ENCODE data around the gene CCDC6.
"Not testable (repeated sequence)": the region's sequence is repeated elsewhere in the genome, so short reads cannot be mapped to it uniquely, and the experiment has no call there.

Gene CCDC6

GRCh38 chr10:59879363-59879913 lies 26.9 kb downstream of the CCDC6 start:
- DNase-seq: no peak

DNA sequence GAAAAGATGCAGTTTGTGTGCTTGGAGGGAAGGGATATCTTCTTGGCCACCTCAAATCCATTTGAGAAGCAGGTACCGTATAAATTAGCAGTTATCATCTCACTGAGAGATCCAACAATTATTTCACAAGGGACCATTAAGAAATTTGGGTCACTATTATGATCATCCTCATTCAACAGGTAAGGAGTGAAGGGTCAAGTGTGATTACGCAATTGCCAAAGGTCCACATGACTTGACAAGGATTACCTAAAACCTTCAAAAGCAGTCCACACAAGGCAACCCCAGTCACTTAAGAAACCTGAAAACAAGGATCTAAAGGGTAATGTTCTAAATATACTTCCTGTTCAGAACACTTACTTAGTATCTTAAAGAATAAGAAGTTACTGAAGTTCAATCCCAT lies 27.4 kb downstream of the CCDC6 start:
- DNase-seq: no peak

DNA sequence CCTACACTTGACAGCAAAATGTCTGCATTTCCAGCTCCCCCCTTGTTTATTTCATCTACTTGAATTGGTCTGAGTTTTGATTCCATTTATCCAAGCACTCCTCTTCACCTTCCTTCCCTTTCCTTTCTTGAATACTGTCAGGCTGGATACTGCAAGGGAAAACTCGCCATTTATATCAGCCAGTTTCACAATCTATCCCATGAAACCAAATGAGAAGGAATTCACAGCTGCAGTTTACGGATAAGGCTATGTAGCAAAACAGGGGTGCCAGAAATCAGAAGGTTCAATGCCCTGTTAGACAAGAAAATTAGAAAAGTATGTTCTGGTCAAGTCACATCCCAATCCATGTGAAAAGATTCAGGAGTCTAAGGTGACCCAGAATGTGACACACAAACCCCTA lies 28.1 kb downstream of the CCDC6 start:
- DNase-seq: no peak

- DNase-seq: no peak
These were observed 29.1 kb downstream of the CCDC6 start for GRCh38 chr10:59877191-59877671.

DNA sequence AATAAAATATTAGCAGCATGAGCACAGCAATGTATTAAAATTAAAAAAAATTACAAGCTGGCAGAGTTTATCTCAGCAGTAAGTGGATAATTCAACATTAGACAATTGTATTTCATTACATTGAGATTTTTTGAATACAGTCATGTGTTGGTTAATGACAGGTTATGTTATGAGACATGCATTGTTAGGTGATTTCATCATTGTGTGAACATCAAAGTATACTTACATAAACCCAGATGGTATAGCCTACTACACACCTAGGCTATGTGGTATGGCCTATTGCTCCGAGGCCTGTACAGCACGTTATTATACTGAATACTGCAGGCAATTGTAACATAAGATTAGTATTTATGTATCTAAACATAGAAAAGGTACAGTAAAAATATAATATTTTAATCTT lies 29.7 kb downstream of the CCDC6 start:
- DNase-seq: no peak

DNA sequence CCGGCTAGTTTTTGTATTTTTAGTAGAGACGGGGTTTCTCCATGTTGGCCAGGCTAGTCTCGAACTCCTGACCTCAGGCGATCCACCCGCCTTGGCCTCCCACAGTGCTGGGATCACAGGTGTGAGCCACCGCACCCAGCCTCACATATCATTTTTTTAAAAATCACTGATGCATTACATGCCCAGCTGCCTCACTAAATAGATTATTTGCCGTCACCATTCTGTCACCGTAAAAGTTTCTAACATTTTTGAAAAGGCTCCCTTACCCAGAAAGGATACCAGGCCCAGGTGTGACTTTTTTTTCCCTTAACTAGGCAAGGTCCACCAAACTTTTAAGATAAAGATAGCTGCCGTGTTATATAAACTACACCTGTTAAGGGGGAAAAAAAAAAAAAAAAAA lies 30.1 kb downstream of the CCDC6 start:
- not testable (repeated sequence) for DNase-seq

- DNase-seq: no peak
These were observed 32.5 kb downstream of the CCDC6 start for GRCh38 chr10:59873896-59874295.

GRCh38 chr10:59872892-59873463 lies 33.4 kb downstream of the CCDC6 start:
- no peak for DNase-seq

DNA sequence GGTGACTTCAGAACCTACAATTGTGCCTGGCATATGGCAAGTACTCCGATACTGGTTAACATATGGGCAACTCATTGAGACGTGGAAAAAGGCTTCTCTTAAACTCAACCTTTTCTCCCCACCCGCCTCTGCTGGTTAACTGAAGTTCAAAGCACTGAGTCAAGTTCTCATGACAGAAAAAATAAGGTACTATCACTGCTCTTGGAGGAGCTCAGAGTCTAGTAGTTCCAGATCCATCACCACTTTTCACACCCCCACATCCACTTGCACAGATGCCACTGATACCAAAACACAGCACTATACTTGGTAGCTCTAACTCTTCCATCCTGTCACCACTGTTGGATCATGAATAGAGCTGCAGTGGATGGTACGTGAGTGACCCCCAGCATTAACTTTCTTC lies 36.2 kb downstream of the CCDC6 start:
- DNase-seq: no peak

GRCh38 chr10:59869594-59869940 lies 36.8 kb downstream of the CCDC6 start:
- DNase-seq: no peak

- no peak for DNase-seq
These were observed 37.4 kb downstream of the CCDC6 start for GRCh38 chr10:59868696-59869593.

GRCh38 chr10:59867590-59867989 lies 38.8 kb downstream of the CCDC6 start:
- DNase-seq: no peak

DNA sequence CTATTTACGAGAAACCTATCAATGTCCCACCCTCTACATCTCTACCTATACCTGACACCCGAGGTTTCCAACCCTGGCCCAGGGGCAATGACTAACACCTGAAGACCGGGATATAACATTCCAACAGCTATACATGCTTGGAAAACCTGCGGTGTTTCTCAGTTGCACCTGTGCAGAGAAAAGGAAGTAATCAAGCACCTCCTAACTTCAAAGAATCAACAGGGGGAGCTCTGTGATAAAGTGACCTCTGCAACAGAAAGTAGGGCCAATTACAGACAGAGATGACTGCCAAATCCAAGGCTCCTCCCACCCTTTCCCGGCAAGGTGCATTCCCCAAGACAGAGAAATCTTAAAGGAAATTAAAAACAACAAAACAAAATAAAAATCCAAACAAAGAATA lies 41.3 kb downstream of the CCDC6 start:
- DNase-seq: no peak

DNA sequence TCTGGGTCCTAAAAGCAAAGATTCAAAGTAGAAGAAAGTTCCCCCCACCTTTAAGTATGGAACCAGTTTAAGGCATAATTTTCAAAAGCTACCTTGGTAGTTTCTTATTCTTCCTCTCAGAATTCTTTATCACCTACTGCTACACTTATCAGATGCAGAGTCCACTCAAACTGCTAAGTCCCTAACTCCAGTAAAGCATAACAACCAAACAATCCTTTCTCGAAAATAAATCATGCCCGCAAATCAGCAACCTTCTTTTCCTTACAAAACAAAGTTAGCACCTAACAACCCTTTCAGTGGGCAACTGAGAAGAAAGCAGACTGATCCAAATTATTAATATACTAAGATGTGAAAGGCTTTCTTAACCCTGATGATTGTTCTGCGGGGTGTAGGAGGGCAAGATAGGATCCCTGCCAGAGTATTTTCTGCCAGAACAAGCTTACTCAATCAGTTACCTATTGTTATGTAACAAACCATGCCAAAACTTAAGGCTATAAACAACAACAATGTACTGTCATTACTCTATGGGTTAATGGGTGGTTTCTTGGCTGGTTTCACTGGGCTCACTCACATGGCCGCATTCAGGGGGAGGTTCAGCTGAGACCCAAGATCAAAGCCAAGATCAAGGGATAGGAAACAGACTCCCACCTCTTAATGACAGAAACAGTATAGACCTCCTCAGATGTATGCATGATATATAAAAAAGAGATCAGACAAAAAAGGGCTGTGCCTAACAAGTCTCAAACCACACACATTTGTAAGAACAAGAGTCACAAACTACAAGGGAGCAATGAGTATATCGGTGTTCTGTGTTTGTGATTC lies 42.0 kb downstream of the CCDC6 start:
- DNase-seq: no peak

GRCh38 chr10:59859570-59859969 lies 46.8 kb downstream of the CCDC6 start:
- DNase-seq: no peak

DNA sequence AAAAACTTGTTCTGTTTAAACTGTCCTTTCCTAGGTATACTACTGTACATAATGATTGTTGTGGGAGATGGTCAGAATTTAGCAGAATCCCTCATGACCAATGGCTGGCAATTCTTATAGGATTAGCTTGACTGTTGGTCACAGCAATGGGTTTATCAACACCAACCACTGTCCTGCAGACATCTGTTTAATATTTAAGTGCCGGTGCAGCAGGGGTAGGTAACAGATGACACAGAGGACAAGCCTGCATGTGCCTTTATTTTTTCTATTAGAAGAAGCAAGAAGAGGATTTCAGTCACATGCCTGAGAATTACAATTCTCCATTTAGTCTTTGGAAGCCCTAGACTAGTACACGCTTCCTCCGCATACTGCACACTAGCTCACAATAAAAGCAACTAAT lies 48.4 kb downstream of the CCDC6 start:
- DNase-seq: no peak

- no peak for DNase-seq
These were observed 49.3 kb downstream of the CCDC6 start for GRCh38 chr10:59857049-59857448.

DNA sequence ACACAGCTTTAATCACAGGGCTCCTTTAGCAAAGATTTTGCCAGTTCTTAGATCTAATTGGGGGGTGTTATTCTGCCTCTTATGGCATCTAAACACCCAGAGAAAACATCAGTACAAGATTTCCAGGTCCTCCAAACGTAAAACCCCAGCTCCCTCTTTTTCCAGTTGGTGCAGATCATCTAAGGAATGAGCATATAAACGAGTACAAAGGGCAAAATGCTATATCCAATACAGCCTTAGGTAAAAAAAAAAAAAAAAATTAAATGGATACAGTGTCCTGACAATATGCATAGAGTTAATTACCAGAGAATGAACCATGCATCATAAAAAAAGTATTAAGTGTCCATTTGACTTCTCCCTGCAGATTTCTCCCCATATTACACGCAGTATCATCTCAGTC lies 50.3 kb downstream of the CCDC6 start:
- no peak for DNase-seq

DNA sequence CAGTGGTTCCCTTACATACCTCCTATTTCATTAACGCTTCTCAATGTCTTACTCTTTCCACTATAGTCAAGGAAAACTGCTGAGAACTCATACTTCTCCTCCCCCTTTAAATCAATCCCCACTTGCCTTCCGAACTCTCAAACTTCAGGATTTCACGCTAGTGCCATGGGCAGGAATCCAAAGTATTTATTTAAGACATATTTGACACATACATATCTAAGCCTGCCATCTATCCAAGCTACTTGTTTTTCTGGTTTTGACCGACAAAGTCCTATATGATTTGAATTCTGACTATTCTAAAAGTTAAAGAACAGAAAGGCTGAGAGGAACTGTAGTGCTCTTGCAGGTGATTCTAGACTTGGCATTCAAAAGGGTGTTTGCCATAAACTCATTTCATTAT lies 51.8 kb downstream of the CCDC6 start:
- DNase-seq: no peak

DNA sequence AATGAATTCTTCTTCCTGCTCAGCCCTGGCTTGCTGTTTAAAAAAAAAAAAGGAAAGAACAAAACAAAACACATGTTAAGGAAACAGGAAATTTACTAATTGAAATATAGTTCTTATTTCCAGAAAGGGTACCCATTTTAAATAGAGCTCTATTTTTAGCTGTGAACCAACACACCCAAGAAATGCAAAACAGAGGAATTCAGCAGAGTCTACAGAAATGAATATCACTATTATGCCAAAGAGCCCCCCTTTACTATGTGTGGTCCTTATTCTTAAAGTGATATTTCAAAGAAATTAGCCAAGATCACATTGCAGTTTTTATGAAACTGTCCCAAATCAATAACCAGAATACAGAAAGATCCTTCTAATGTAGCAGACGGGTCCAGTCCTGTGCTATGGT lies 53.7 kb downstream of the CCDC6 start:
- DNase-seq: no peak

GRCh38 chr10:59851864-59852263 lies 54.5 kb downstream of the CCDC6 start:
- DNase-seq: no peak

DNA sequence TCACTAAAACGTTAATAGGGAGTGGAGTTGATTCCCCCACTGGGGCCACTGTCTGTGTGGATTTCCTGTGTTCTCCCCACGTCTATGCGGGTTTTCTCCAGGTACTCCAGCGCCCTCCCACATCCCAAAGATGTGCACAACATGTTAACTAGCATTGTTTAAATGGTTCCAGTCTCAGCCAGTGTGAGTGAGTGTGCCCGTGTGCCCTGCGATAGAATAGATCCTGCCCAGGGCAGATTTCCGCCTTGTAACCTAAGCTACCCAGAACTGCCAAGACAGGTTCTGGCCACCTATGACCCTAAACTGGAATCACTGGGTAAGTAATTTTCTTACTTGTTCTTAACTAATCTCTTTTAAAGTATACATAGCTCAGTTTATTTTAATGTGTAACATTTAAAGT lies 58.5 kb downstream of the CCDC6 start:
- no peak for DNase-seq

DNA sequence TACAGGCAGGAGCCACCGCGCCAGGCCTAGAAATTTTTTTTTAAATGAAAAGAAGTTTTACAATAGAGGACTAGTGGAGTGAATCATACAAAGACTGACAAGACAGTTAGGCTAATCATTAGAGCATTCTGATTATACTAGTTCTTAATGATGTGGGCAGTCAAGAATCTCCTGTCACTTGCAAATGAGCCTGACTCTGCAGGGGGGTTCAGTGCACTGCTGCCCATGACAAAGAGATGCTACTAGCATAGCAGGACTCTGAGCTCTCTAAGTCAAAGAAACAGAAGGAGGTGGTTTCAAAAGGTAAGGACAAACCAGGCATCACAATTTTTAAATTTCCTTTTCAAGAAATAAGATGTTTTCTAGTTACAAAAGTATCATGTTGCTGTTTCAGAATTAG lies 59.0 kb downstream of the CCDC6 start:
- no peak for DNase-seq

DNA sequence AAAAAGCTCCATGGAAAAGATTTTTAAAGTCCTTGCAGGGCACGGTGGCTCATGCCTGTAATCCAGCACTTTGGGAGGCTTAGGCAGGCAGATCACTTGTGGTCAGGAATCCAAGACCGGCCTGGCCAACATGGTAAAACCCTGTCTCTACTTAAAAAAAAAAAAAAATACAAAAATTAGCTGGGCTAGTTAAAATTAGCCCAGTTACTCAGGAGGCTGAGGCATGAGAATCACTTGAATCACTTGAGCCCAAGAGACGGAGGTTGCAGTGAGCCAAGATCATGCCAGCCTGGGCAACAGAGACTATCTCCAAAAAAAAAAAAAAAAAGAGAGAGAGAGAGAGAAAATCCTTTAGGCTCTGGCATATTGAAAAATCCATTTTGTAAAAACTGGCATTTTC lies 61.9 kb downstream of the CCDC6 start:
- no peak for DNase-seq

All from NCI-H510A (cell line).